HepG2 (cell line): ENCODE measurements around the gene PGS1. TPM values are rescaled to one million over a fixed set of nuclear protein-coding genes. Genes with fewer than 3 reads are reported as not detected.

Source experiments
- HOXA9 ChIP-seq: sonication (generic); formaldehyde crosslinking; IDR thresholded peaks from 2 replicates; pipeline ENCODE4 v1.8.1; 2022; ENCODE audit warnings: missing genetic modification reagents, mild to moderate bottlenecking, moderate library complexity, borderline replicate concordance
- THAP11 ChIP-seq: IDR thresholded peaks from 2 replicates; pipeline ENCODE4 v1.6.1; 2016; ENCODE audit warnings: missing biosample characterization, missing genetic modification reagents
- THRA ChIP-seq: sonication (generic); formaldehyde crosslinking; IDR thresholded peaks from 2 replicates; pipeline ENCODE4 v1.4.0; 2020; ENCODE audit warnings: missing genetic modification reagents, borderline replicate concordance
- UBTF ChIP-seq: sonication (generic); formaldehyde crosslinking; IDR thresholded peaks from 2 replicates; pipeline ENCODE4 v1.4.0; 2020; ENCODE audit warnings: mild to moderate bottlenecking, missing genetic modification reagents
- ZFP62 ChIP-seq: sonication (generic); formaldehyde crosslinking; IDR thresholded peaks from 2 replicates; pipeline ENCODE4 v1.4.0; 2020; ENCODE audit warnings: missing genetic modification reagents
- ZHX2 ChIP-seq, 2 experiments: sonication (generic) in 1 of 2; formaldehyde crosslinking in 1 of 2; IDR thresholded peaks; 2 replicates each; pipeline versions ENCODE4 v1.6.1 to v1.9.0; 2014 to 2022; ENCODE audit warnings: antibody characterized with exemption in 1 of 2, borderline replicate concordance in 1 of 2, inconsistent platforms in 1 of 2, low read depth in 1 of 2, missing genetic modification reagents in 1 of 2
- ZNF230 ChIP-seq: sonication (generic); formaldehyde crosslinking; IDR thresholded peaks from 2 replicates; pipeline ENCODE4 v1.4.0; 2020; ENCODE audit warnings: mild to moderate bottlenecking, missing genetic modification reagents
- ZNF333 ChIP-seq: sonication (generic); formaldehyde crosslinking; IDR thresholded peaks from 2 replicates; pipeline ENCODE4 v1.4.0; 2020; ENCODE audit warnings: mild to moderate bottlenecking, missing genetic modification reagents, borderline replicate concordance
- ZNF597 ChIP-seq: sonication (generic); formaldehyde crosslinking; IDR thresholded peaks from 2 replicates; pipeline ENCODE4 v1.5.0; 2020; ENCODE audit warnings: missing genetic modification reagents
- ZNF639 ChIP-seq: conservative IDR thresholded peaks from 2 replicates; pipeline ENCODE4 v1.6.1; 2018; ENCODE audit warnings: missing genetic modification reagents
- ZNF770 ChIP-seq: sonication (generic); formaldehyde crosslinking; IDR thresholded peaks from 2 replicates; pipeline ENCODE4 v1.5.0; 2020; ENCODE audit warnings: mild to moderate bottlenecking, missing genetic modification reagents
- ZSCAN12 ChIP-seq: sonication (generic); formaldehyde crosslinking; IDR thresholded peaks from 2 replicates; pipeline ENCODE4 v1.9.0; 2021; ENCODE audit warnings: mild to moderate bottlenecking, missing genetic modification reagents
- polyA plus RNA-seq, 8 experiments: library from polyadenylated mRNA; depleted of rRNA in 3 of 8; stranded (reverse) in 7 of 8; unstranded in 1 of 8; fragments of >200 nt; fragmentation: Illumina TruSeq in 4 of 8; extraction: Trizol in 4 of 8; gene quantifications; 2 replicates each; pipeline versions ENCODE4 v1.2.1 to v1.2.3, GENCODE V29; 2011 to 2016; ENCODE audit warnings: low read depth in 4 of 8, missing spikeins in 1 of 8, mixed read lengths in 1 of 8; ENCODE audit not compliant: insufficient read depth in 1 of 8
- total RNA-seq, 5 experiments: library from RNA; depleted of rRNA; stranded (reverse); fragments of >200 nt; fragmentation: Illumina TruSeq; extraction: Trizol; gene quantifications; 2 replicates each; pipeline ENCODE4 v1.2.3, GENCODE V29; 2016; ENCODE audit warnings: low read depth in 1 of 5

PGS1 gene
- total and polyA plus RNA-seq, 2 of the 13 experiments (the other 11 are each of a cell fraction or from before 2014, with no cell fraction given): 25.9 to 31.5 TPM

- no peak for TF ChIP-seq ZHX2 (IDR thresholded peaks at IDR 0.05; ENCODE audit: low read depth)
- no peak for TF ChIP-seq ZHX2 (CRISPR knock-in tag; IDR thresholded peaks at IDR 0.05; ENCODE audit: borderline replicate concordance)
- TF ChIP-seq ZNF230 (CRISPR knock-in tag): no peak
- TF ChIP-seq ZSCAN12 (CRISPR knock-in tag): no peak
- TF ChIP-seq ZFP62 (CRISPR knock-in tag): no peak
- TF ChIP-seq HOXA9 (CRISPR knock-in tag): 0 out of 2 replicates have a peak, but pooled peaks have one; percentile 14
- TF ChIP-seq THRA (CRISPR knock-in tag): peak; percentile 75; the same call in 1 of the 2 replicates
- TF ChIP-seq ZNF639 (CRISPR knock-in tag): no peak; the same call in 1 of the 2 replicates
- TF ChIP-seq UBTF: peak; percentile 67
- no peak for TF ChIP-seq ZNF597 (CRISPR knock-in tag)
- TF ChIP-seq THAP11 (CRISPR knock-in tag): peak; percentile 59
- TF ChIP-seq ZNF770 (CRISPR knock-in tag): peak; percentile 30; the same call in 1 of the 2 replicates
- TF ChIP-seq ZNF333 (CRISPR knock-in tag): 0 out of 2 replicates have a peak, but pooled peaks have one; percentile 61
These were observed 17.9 kb upstream of the PGS1 start (continued) for GRCh38 chr17:78360371-78361224.
